HT1080 (cell line): Measurements from ENCODE around the gene ZNF28. TPM values are rescaled to one million over a fixed set of nuclear protein-coding genes. Genes with fewer than 3 reads are reported as not detected.
"Not testable (repeated sequence)": the region's sequence is repeated elsewhere in the genome, so short reads cannot be mapped to it uniquely, and the experiment has no call there.

Experiments used
- DNase-seq: peaks from one replicate; pipeline ENCODE4 v3.0.0-alpha.2; 2015; ENCODE audit warnings: low read depth
- polyA plus RNA-seq, 2 experiments: library from polyadenylated mRNA; depleted of rRNA; stranded (reverse); fragments of >200 nt; gene quantifications; 2 replicates each; pipeline ENCODE4 v1.2.3, GENCODE V29; 2015
- total RNA-seq: library from RNA; depleted of rRNA; stranded (reverse); fragments of >200 nt; shearing (Covaris generic); gene quantifications from 2 replicates; pipeline ENCODE4 v1.2.3, GENCODE V29; 2014; rRNA removed

The ZNF28 gene
- total RNA-seq, result 4.0 and 7.4 TPM in 2 replicates
- 0.95 and 1.4 TPM in 2 replicates for polyA plus RNA-seq (2015; cell fraction: cytosol; rRNA removed)
- 1.2 and 1.6 TPM in 2 replicates for polyA plus RNA-seq (2015; cell fraction: nucleus; rRNA removed)

GRCh38 chr19:52821204-52821960 lies at the start of gene ZNF28:
TSS of gene ZNF28 (minus strand) at chr19:52821633. CDS start at chr19:52817958, 3,675 bp downstream.
- DNase-seq, result peak; percentile 56

- DNase-seq, result not testable (repeated sequence)
These were observed 46.6 kb upstream of the ZNF28 start for GRCh38 chr19:52868031-52868430.

GRCh38 chr19:52857378-52858191 lies 36.2 kb upstream of the ZNF28 start, which contains the start of gene ZNF468:
TSS of gene ZNF468 (minus strand) at chr19:52857619. CDS start at chr19:52854272, 3,347 bp downstream.
- DNase-seq, result peak; percentile 42

GRCh38 chr19:52856540-52857377 lies 35.3 kb upstream of the ZNF28 start:
- not testable (repeated sequence) for DNase-seq

GRCh38 chr19:52847352-52847751 lies 25.9 kb upstream of the ZNF28 start:
- not testable (repeated sequence) for DNase-seq

GRCh38 chr19:52840825-52841465 lies 19.5 kb upstream of the ZNF28 start:
- not testable (repeated sequence) for DNase-seq

GRCh38 chr19:52834289-52834688 lies 12.9 kb upstream of the ZNF28 start:
- not testable (repeated sequence) for DNase-seq

GRCh38 chr19:52833541-52833940 lies 12.1 kb upstream of the ZNF28 start:
- not testable (repeated sequence) for DNase-seq

- not testable (repeated sequence) for DNase-seq
These were observed 8.4 kb upstream of the ZNF28 start for GRCh38 chr19:52829866-52830265.

- no peak for DNase-seq
These were observed 4.3 kb upstream of the ZNF28 start for GRCh38 chr19:52825765-52826164.

GRCh38 chr19:52823676-52824075 lies 2.2 kb upstream of the ZNF28 start:
- no peak for DNase-seq

- DNase-seq, result not testable (repeated sequence)
These were observed 795 bp downstream of the ZNF28 start for GRCh38 chr19:52820472-52821203.

- no peak for DNase-seq
These were observed 11.6 kb downstream of the ZNF28 start for GRCh38 chr19:52809801-52810200.

- not testable (repeated sequence) for DNase-seq
These were observed 21.3 kb downstream of the ZNF28 start for GRCh38 chr19:52799950-52800640.

GRCh38 chr19:52789440-52789839 lies 32.0 kb downstream of the ZNF28 start:
- DNase-seq, result no peak

- peak; percentile 17 for DNase-seq
These were observed 34.7 kb downstream of the ZNF28 start, which contains the start of gene ZNF600 for GRCh38 chr19:52786464-52787354. TSS of gene ZNF600 (minus strand) at chr19:52786791. CDS start at chr19:52778888, 7,903 bp downstream.

GRCh38 chr19:52786078-52786463 lies 35.4 kb downstream of the ZNF28 start:
- DNase-seq, result no peak

GRCh38 chr19:52785506-52785905 lies 35.9 kb downstream of the ZNF28 start:
- no peak for DNase-seq
